Activated T-helper 1 cell treated with Interleukin-2 at 50 U/mL for 16 hours (primary cell): ENCODE data around the gene TAC3.
"Not testable (repeated sequence)": the region's sequence is repeated elsewhere in the genome, so short reads cannot be mapped to it uniquely, and the experiment has no call there.

ENCODE experiments used
- DNase-seq: peaks from one replicate; pipeline ENCODE4 v3.0.0-alpha.2; 2020; ENCODE audit warnings: low read depth

TAC3 gene

DNA sequence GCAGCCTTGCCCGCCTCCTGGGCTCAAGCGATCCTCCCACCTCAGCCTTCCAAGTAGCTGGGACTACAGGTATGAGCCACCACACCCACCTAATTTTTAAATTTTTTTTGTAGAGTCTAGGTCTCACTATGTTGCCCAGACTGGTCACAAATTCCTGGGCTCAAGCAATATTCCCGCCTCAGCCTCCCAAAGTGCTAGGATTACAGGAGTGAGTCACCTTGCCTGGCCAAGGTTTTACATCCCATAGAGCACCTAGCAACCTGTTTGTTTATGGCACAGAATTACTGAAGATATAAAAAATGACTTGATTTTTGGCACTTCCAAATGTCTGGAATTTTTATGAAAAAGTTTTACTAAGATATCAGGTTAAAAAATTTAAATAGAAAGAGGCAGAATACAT lies 17.1 kb upstream of the TAC3 start:
- DNase-seq: no peak

- DNase-seq: no peak
These were observed 15.5 kb upstream of the TAC3 start for GRCh38 chr12:57031789-57032188.

DNA sequence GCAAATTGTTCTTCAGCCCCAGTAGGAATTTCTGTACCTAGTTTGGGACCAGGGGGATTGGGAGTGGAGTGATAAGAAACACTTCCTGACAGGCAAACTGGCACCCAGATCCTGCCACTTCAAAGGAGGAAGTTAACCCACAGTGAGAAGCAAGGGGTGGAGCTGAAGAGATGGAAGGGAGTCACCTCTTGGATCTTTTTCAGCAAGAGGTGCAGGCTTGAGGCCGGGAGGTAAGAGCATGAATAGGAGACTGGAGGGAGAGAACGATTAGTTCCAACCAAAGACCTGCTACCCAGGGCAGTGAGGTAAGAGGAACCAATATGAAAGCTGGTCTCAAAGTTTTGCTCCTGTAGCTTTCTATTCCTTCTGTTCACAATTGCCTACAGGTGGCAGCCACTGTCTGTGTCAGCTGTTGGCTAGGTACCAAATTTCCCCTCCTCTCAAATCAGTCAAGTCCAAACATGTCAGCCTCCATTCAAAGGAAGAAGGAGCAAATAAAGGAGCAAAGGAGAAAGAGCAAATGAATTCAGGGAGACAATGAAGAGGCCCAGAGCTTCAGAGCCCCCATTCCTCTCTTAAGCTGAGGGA lies 14.9 kb upstream of the TAC3 start:
- DNase-seq: no peak

- DNase-seq: no peak
These were observed 13.1 kb upstream of the TAC3 start for GRCh38 chr12:57029457-57029856.

DNA sequence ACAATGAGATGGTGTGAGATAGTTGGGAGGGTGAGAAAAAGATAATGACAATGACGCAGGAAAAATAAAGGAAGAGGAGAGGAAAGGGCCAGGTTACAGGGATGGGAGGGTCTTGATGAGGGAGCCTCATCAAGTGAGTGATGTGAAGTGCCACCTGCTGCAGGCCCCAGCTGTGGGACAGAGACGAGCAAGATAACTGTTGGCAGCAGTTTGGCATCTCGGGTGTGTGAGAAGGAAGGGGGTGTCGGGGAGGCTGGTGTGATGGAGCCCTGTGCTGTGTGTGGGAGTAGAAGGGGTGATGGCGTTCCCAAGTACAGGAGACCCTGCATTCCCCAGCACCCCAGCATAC lies 11.4 kb upstream of the TAC3 start:
- DNase-seq: no peak

DNA sequence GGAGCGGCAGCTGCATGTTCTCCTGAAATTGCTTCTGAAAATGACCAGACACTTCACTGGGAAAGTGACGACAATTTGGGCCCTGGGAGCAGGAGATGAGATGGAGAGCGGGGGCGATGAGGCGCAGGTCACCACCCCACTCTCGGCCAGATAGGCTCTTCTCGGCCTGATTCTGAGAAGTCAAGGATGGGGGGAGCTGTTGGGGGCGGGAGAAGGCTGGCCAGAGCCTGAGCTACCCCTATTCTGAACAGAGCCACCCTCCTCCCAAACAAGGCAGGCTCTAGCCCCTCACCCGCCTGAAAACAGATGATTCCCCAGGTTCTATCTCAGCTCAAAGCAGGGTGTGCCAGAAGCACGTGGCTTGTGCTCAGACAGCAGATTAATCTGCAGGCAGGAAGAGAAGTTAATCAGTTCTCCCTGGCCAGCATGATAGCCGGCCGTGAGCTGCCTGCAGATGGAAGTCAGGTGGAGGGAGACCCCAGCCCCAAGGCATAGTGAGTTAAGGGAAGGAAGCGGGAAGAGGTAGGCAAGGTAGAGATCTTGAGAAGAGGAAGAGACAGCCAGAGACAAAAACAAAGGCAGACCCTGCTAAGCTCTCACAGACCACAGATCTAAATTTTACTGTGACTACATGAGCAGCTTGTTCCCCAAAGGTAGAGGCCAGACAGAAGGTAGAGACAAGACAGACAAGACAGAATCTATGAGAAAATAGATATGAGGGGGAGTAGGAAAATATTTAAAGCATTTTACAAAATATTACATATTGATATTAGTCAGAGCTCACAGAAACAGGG lies 10.9 kb upstream of the TAC3 start:
- no peak for DNase-seq

DNA sequence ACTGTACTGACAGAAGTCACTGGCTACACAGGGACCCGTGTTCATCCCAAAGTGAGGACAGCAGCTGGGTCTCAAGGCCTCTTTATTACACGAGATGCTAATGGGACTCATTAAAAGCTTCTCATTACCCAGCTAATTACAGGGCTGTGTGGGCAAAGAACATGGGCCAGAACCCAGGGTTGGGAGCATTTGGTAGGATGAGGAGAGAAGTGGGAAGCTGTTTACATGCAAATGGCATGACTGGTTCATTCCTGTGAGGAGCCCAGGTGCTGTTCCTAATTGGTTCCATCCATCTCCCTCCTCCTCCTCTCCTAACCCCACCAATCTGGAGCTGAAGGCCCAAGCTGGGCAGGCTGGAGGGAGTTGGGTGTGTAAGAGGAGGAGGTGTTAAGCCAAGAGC lies 8.9 kb upstream of the TAC3 start:
- no peak for DNase-seq

GRCh38 chr12:57022324-57022723 lies 6.0 kb upstream of the TAC3 start:
- not testable (repeated sequence) for DNase-seq

DNA sequence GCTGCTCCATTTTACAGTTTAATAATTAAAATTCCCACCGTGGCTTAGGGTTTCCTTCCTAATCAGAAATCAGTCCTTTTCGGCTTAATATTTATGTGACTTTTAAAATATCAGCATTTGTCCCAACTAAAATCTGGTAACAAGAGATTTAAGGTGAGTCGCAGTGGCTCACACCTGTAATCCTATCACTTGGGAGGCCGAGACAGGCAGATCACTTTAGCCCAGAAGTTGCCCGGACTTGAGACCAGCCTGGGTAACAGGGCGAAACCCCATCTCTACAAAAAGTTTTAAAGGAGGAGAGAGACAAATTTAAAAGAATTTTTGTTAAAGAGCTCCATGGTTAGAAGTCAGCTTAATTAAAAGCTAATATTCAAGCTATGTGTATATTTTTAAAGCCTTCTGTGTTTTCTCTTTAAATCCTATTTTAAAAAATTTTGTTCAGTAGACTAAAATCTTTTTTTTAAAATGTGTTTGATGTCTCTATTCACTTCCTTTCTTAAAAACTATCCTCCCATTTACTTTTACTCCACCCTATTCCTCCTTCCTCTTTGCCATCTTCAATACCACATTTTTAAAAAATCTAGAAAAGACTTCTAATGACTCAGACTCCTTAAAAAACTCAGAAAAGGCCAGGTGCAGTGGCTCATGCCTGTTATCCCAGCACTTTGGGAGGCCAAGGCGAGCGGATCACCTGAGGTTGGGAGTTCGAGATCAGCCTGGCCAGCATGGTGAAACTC lies 3.8 kb upstream of the TAC3 start:
- no peak for DNase-seq

DNA sequence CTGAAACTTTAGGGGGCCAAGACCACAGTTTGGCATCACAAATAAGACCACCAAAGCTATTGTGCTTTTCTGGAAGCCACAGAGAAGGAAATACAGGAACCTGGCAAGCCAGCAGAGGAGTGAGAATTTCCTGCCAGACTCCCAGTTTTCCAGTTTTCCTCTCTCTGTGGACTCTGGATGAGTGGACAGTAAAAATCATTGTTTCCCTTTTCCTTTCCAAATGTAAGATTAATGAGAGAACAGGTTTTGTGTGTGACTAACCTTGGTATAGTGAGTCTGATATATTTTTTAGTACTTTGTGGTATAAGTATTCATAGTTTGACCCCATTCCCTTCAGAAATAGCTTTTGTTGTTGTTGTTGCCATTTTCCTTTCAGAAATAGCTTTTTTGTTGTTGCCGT lies 2.6 kb upstream of the TAC3 start:
- no peak for DNase-seq

DNA sequence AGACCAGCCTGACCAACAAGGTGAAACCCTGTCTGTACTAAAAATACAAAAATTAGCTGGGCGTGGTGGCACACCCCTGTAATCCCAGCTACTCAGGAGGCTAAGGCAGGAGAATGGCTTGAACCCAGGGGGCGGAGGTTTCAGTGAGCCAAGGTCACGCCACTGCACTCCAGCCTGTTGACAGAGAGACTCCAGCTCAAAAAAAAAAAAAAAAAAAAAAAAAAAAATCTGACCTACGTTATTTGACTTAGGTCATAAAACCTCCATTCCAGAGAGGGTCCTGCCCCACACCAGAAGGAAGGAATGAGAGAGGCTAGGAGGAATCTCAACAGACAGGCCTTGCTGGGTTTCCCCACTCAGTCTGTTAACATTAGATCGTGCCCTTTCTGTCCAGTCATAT lies 2.0 kb upstream of the TAC3 start:
- not testable (repeated sequence) for DNase-seq

DNA sequence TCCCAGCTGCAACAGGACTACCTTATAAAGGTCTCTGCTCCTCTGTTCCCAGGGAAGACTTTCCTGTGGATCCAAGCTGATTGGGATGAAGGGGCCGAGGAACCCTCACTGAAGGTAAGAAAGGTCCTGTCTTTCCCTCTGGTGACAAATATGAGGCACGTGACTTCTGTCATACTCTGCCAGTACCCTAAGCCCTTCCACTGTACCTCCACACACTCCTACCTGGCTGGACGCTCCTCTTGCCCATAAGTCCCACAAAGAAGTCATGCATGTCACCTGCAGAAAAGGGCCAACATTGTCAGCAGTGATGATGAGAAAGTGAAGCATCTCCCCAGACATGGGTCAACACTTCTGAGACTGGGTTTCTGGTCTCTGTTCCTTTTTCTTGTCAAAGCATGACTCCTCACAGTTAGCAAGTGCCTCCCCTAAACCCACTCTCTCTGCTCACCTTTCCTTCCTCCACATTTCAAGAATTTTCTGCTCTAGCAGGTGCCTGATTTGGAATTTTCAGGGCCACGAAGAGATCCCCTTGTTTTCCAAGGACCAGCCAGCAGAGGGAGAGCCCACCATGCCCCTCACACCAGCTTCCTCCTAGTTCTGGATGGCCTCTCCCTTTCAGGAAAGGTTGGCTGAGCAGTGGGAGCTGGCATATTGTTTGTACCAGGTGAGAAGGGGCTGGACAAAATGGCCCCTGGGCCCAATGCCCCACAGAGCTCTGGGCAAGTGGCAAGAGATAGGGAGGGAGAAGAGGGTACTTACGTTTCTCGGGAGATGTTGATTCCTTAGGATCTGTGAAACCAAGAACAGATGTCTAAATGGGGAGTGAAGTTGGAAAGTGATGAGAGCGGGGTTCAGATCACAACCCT lies 3.5 kb downstream of the TAC3 start:
- no peak for DNase-seq

GRCh38 chr12:57011438-57012424 lies 4.6 kb downstream of the TAC3 start:
- DNase-seq: no peak

DNA sequence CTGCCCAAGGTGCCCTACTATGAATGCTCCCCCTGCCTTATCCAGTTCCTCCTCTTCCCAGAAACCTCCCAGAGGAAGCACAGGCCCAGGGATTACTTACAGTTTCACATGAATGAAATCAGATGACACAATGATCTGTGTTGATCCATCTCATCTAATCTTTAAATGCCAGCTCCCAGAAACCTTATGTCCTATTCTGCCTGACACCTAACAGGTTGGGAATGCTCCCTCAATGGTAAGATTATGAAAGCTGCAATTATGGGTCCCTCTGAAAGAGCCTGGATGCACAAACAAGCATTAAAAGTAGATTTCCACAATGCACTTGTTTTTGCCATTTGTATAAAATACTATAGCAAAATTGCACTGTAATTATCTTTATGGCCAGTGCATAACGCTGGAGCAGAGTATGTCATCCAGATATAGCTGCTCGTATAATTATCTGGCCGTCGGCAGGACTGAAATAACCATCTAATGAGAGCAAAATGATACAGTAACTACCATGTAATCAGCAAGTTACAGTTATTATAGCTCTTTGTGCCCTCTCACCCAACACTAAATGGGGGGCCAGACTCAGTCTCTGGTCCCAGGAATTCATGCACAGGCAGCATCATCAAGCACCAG lies 5.6 kb downstream of the TAC3 start:
- no peak for DNase-seq

DNA sequence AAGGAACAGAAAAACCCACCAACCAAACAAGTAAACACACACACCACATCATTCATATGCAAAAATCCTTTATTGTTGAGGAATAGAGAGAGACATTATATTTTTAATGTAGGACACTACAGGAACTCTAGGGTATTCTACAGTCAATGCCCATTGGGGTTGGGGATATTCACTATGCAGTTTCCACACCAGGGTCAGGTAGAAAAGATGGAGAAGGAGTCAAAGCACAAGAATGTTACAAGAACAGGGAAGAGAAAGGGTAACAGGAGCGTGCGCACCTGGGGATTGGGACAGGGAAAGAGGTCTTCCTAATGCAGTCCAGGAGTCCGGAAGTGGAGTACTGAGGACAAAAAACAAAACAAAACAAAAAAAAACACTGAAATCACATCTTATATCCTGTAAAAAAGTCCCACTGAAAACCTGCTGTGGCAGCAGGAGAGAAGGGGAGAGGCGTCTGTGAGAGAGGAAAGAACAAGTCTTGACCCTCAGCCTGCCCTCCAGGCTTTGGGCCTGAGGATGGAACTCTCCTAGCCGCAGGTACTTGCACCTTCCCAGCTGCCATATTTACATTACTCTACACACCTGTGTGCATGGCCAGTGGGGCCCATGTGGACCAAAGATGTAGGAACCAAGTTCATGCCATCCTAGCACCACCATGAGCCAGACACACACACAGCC lies 6.2 kb downstream of the TAC3 start:
- DNase-seq: no peak

DNA sequence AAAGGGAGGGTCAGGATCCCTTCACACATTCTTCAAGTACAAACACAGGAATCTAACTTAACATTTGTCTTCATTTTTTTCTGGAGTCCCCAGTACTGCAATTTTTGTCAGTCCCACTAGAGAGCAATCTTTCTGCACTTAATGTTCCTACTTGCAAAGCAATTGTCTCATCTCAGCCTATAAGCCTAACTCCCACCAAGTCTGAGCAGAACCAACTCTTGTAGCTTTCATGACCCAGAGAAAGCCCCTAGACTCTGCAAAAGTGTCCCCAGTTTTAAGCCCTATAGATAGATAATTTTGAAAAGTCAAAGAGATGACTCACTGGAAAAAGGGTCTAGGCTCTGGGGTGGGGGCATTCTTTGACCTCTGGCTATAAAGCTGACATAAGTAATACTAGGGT lies 8.2 kb downstream of the TAC3 start:
- DNase-seq: no peak

- no peak for DNase-seq
These were observed 9.4 kb downstream of the TAC3 start for GRCh38 chr12:57006809-57007475.

GRCh38 chr12:57005980-57006808 lies 10.1 kb downstream of the TAC3 start, which contains the start of gene ZBTB39:
ZBTB39 (minus strand) TSS chr12:57006546; CDS start chr12:57004917, 1,629 bp downstream.
- peak; percentile 67 for DNase-seq

DNA sequence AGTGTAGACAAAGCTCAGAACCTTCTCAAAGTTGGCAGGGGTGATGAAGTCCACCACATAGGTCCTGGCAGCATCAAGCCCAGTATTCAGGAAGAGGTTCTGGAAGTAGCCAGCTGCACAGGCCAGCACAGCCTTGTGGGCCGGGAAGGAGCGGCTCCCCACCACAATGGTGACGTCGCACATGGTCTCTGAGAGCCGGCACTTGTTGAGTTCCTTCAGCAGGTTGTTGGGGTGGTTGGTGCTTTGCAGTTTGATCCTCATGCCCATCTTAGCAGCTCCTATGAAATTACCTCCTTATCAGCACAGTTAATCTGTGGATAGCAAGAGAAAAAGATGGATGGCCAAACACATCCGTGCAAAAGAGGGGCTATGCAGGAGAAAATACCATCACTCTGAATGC lies 11.7 kb downstream of the TAC3 start:
- DNase-seq: no peak
